Spleen (tissue), 11 donors: ENCODE measurements around the gene C6orf62. TPM values are rescaled to one million over a fixed set of nuclear protein-coding genes. Genes with fewer than 3 reads are reported as not detected.

Source experiments
- DNase-seq: peaks from one replicate; pipeline ENCODE4 v3.0.0-alpha.2; 2020
- H3K27ac ChIP-seq, 8 donors: fragments of 200-600 bp; sonication (generic) in 7 of 8; 1 replicate in 4 of 8; 2 replicates in 4 of 8; pipeline versions ENCODE4 v1.5.0 to v1.8.0; 2016 to 2021; ENCODE audit warnings: inconsistent platforms in 4 of 8, mild to moderate bottlenecking in 4 of 8, moderate library complexity in 1 of 8
- H3K27me3 ChIP-seq, 7 donors: fragments of 200-600 bp; sonication (generic) in 6 of 7; replicated peaks in 1 of 7; 1 replicate in 4 of 7; 2 replicates in 3 of 7; pipeline versions ENCODE4 v1.5.0 to v1.8.0; 2016 to 2021; ENCODE audit warnings: inconsistent platforms in 3 of 7, mild to moderate bottlenecking in 1 of 7
- H3K36me3 ChIP-seq, 6 donors: fragments of 200-600 bp; sonication (generic) in 5 of 6; 1 replicate in 4 of 6; 2 replicates in 2 of 6; pipeline versions ENCODE4 v1.5.0 to v1.8.0; 2016 to 2021; ENCODE audit warnings: inconsistent platforms in 2 of 6
- H3K4me1 ChIP-seq, 6 donors: fragments of 200-600 bp; sonication (generic) in 5 of 6; 1 replicate in 3 of 6; 2 replicates in 3 of 6; pipeline versions ENCODE4 v1.5.0 to v1.8.0; 2016 to 2021; ENCODE audit warnings: inconsistent platforms in 3 of 6
- H3K4me3 ChIP-seq, 8 donors: fragments of 200-600 bp; sonication (generic) in 7 of 8; 1 replicate in 4 of 8; 2 replicates in 4 of 8; pipeline versions ENCODE4 v1.5.0 to v1.8.0; 2016 to 2021; ENCODE audit warnings: inconsistent platforms in 4 of 8, mild to moderate bottlenecking in 4 of 8, moderate library complexity in 2 of 8
- H3K9me3 ChIP-seq, 8 donors: fragments of 200-600 bp; sonication (generic) in 7 of 8; 1 replicate in 4 of 8; 2 replicates in 4 of 8; pipeline versions ENCODE4 v1.5.0 to v1.8.0; 2016 to 2021; ENCODE audit warnings: inconsistent platforms in 4 of 8
- CTCF ChIP-seq, 11 experiments: fragments of 200-600 bp in 7 of 11; fragments of 450-650 bp in 4 of 11; sonication (generic) in 4 of 11; IDR thresholded peaks in 8 of 11; conservative IDR thresholded peaks in 3 of 11; 1 replicate in 7 of 11; 2 replicates in 4 of 11; pipeline versions ENCODE4 v1.4.0 to v1.8.0; 2016 to 2021; ENCODE audit warnings: antibody characterized with exemption in 11 of 11, inconsistent platforms in 4 of 11, mild to moderate bottlenecking in 1 of 11
- POLR2A ChIP-seq, 3 donors: fragments of 450-650 bp; IDR thresholded peaks; one replicate each; pipeline ENCODE4 v1.5.1; 2017; ENCODE audit warnings: antibody characterized with exemption in 3 of 3, mild to moderate bottlenecking in 1 of 3
- POLR2AphosphoS5 ChIP-seq, 3 donors: sonication (generic); formaldehyde crosslinking; IDR thresholded peaks; one replicate each; pipeline ENCODE4 v1.5.1; 2017; ENCODE audit warnings: antibody characterized with exemption in 3 of 3
- WGBS, 5 donors: extraction: QIAGEN DNeasy Blood & Tissue Kit in 3 of 5; methylation state at CpG; one replicate each; pipeline versions ENCODE4 v1.1.5 to v1.1.7; 2013 to 2018; 5-methylcytosine and 5-hydroxymethylcytosine counted together
- intact Hi-C: fragments of 100-400 bp; cut with DNase I; formaldehyde crosslinking; loops from one replicate; pipeline ENCODE4 v1.15.0; 2023; ENCODE audit warnings: low total_unique reads
- polyA plus RNA-seq, 3 donors: library from polyadenylated mRNA; stranded (reverse); fragments of 200-250 nt; gene quantifications; one replicate each; pipeline ENCODE4 v1.2.1, GENCODE V29; 2013
- total RNA-seq, 7 donors: library from RNA; depleted of rRNA in 3 of 7; stranded (reverse); fragments of >200 nt in 3 of 7; fragmentation: NEBNext Ultra II Directional in 4 of 7; extraction: Animal tissue kit (Norgen Biotek cat#: 25700) in 4 of 7; gene quantifications; one replicate each; pipeline versions ENCODE4 v1.1.0 to v1.2.1, GENCODE V29; 2016 to 2021
- donor health status: healthy with polysubstance abuse.
- donor health status: DM: no; HTN: no; CAD: no; lungs with moderate emphysema.
- donor health status: DM: no; HTN: no; CAD: no.
- donor health status: Bipolar disorder and iron deficiency.
- donor health status: healthy.
- donor health status: DM: no; HTN: no; CAD: no.
- donor health status: DM: yes; HTN: yes; CAD: no.

The C6orf62 gene
- total and polyA plus RNA-seq, 10 donors = 75.5 to 193 (median 136) TPM

- Histone ChIP-seq H3K36me3 (peaks cover 0 to 80% (median 25%) of the 10 kb centered on the region in 6 donors), H3K27me3 (no peaks in the 10 kb centered on the region)
- no peak for DNase-seq
Observed at GRCh38 chr6:24659561-24659960, 59.4 kb downstream of the C6orf62 start.

GRCh38 chr6:24658573-24659560 lies 60.1 kb downstream of the C6orf62 start:
- 70 to 88% (median 77%) methylated on average over 9 of the region's 9 CpGs for WGBS, 5 donors
- Histone ChIP-seq H3K4me3 (peak overlapping the region in 1 of 8 donors; percentile 44), H3K36me3 (peaks cover 0 to 80% (median 29%) of the 10 kb centered on the region in 6 donors), H3K27ac (peak overlapping the region in 7 of 8 donors; percentile 31 to 85 (median 70)), H3K9me3 (no peaks in the 10 kb centered on the region), H3K27me3 (no peaks in the 10 kb centered on the region), H3K4me1 (peaks cover 2 to 59% (median 16%) of the 10 kb centered on the region in 6 donors)
- DNase-seq = no peak
- intact Hi-C loops = no loop called here
- TF ChIP-seq POLR2A (IDR thresholded peaks at IDR 0.05) (no peak), CTCF (IDR thresholded peaks at IDR 0.05 in 8 of 11, conservative IDR thresholded peaks at IDR 0.05 in 3 of 11) (no peak), POLR2AphosphoS5 (IDR thresholded peaks at IDR 0.05) (peak in 1 of 3 donors; percentile 51)

More at GRCh38 chr6:24659561-24659960, 59.4 kb downstream of the C6orf62 start:
- Histone ChIP-seq H3K4me3 (peak overlapping the region in 1 of 8 donors; percentile 23), H3K4me1 (peaks cover 4 to 66% (median 23%) of the 10 kb centered on the region in 6 donors), H3K9me3 (no peaks in the 10 kb centered on the region), H3K27ac (peak overlapping the region in 6 of 8 donors; percentile 33 to 85 (median 72))
- TF ChIP-seq CTCF (IDR thresholded peaks at IDR 0.05 in 8 of 11, conservative IDR thresholded peaks at IDR 0.05 in 3 of 11) (no peak), POLR2AphosphoS5 (IDR thresholded peaks at IDR 0.05) (no peak), POLR2A (IDR thresholded peaks at IDR 0.05) (no peak)
- WGBS, 5 donors = 74 to 83% (median 79%) methylated on average over 1 of the region's 1 CpG
- intact Hi-C loops = no loop called here

- Histone ChIP-seq H3K4me1 (peaks cover 0 to 45% (median 9%) of the 10 kb centered on the region in 6 donors), H3K4me3 (no peak overlapping the region), H3K27ac (peak overlapping the region in 4 of 8 donors; percentile 11 to 49 (median 23)), H3K36me3 (peaks cover 4 to 82% (median 42%) of the 10 kb centered on the region in 6 donors), H3K9me3 (no peaks in the 10 kb centered on the region), H3K27me3 (no peaks in the 10 kb centered on the region)
- TF ChIP-seq POLR2A (IDR thresholded peaks at IDR 0.05) (no peak), POLR2AphosphoS5 (IDR thresholded peaks at IDR 0.05) (no peak)
- DNase-seq = no peak
- intact Hi-C loops = no loop called here
- 13 to 29% (median 21%) methylated on average over 1 of the region's 1 CpG for WGBS, 5 donors
Observed at GRCh38 chr6:24655215-24655614, 63.7 kb downstream of the C6orf62 start.

Other genes starting within 250 kb of the C6orf62 start
- gene GPLD1, start 229.6 kb downstream of the C6orf62 start, total RNA-seq = 1 to 10 TPM; 1.7 to 4.3 (median 2.5) TPM
- gene GPLD1, start 229.6 kb downstream of the C6orf62 start, polyA plus RNA-seq = under 1 TPM; 0.15 to 0.41 (median 0.32) TPM
- gene ALDH5A1, start 224.2 kb downstream of the C6orf62 start, total RNA-seq = 10 to 100 TPM in 5 of 7 donors, 1 to 10 TPM in 2; 7.7 to 16.6 (median 11.5) TPM
- 1 to 10 TPM; 5.7 to 7.6 (median 6.7) TPM for gene ALDH5A1, start 224.2 kb downstream of the C6orf62 start, polyA plus RNA-seq
- under 1 TPM; 0.16 to 0.66 (median 0.34) TPM for gene KIAA0319, start 73.0 kb downstream of the C6orf62 start, total RNA-seq
- under 1 TPM; 0.02 to 0.10 (median 0.07) TPM for gene KIAA0319, start 73.0 kb downstream of the C6orf62 start, polyA plus RNA-seq
- gene TDP2, start 52.3 kb downstream of the C6orf62 start, total RNA-seq = 10 to 100 TPM; 42.9 to 61.7 (median 46.7) TPM
- gene TDP2, start 52.3 kb downstream of the C6orf62 start, polyA plus RNA-seq = 10 to 100 TPM; 36.0 to 43.7 (median 38.4) TPM
- gene ACOT13, start 52.1 kb downstream of the C6orf62 start, total RNA-seq = 10 to 100 TPM in 4 of 7 donors, 1 to 10 TPM in 3; 3.5 to 14.2 (median 11.4) TPM
- gene ACOT13, start 52.1 kb downstream of the C6orf62 start, polyA plus RNA-seq = 10 to 100 TPM; 12.2 to 18.6 (median 14.2) TPM
- gene GMNN, start 55.8 kb upstream of the C6orf62 start, total RNA-seq = 10 to 100 TPM; 11.1 to 32.3 (median 16.7) TPM
- gene GMNN, start 55.8 kb upstream of the C6orf62 start, polyA plus RNA-seq = 10 to 100 TPM; 12.4 to 17.3 (median 13.9) TPM
- 1 to 10 TPM in 3 of 7 donors, under 1 TPM in 1, not detected in 3; 0.57 to 3.0 (median 1.5) TPM for gene ARMH2, start 79.8 kb upstream of the C6orf62 start, total RNA-seq
- 1 to 10 TPM in 1 of 3 donors, under 1 TPM in 1, not detected in 1; 0.35 to 1.0 TPM for gene ARMH2, start 79.8 kb upstream of the C6orf62 start, polyA plus RNA-seq
- gene RIPOR2, start 216.8 kb upstream of the C6orf62 start, total RNA-seq = 100 to 1,000 TPM; 128 to 247 (median 172) TPM
- gene RIPOR2, start 216.8 kb upstream of the C6orf62 start, polyA plus RNA-seq = 10 to 100 TPM; 40.6 to 43.4 (median 41.2) TPM